Measurements from ENCODE around the gene KIF16B.

The KIF16B gene

DNA sequence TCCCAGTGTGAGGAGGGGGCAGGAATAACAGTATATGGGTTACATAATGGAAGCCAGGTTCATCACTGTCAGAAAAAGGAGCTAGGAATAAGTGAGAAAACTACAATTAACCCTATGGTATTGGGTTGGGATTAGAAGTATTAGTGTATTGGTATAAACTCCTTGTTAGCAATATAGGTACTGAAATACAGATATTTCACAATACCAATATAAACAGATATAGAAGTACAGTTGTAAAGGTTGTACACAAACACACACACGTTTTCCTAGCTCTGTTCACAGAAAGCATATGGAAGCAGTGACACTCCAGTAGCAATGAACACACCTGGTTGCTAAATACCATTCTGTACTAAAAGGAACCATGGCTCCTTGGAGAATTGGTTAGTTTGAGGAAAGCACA is 148.5 kb downstream of the KIF16B start:
- DNase-seq = no peak

DNA sequence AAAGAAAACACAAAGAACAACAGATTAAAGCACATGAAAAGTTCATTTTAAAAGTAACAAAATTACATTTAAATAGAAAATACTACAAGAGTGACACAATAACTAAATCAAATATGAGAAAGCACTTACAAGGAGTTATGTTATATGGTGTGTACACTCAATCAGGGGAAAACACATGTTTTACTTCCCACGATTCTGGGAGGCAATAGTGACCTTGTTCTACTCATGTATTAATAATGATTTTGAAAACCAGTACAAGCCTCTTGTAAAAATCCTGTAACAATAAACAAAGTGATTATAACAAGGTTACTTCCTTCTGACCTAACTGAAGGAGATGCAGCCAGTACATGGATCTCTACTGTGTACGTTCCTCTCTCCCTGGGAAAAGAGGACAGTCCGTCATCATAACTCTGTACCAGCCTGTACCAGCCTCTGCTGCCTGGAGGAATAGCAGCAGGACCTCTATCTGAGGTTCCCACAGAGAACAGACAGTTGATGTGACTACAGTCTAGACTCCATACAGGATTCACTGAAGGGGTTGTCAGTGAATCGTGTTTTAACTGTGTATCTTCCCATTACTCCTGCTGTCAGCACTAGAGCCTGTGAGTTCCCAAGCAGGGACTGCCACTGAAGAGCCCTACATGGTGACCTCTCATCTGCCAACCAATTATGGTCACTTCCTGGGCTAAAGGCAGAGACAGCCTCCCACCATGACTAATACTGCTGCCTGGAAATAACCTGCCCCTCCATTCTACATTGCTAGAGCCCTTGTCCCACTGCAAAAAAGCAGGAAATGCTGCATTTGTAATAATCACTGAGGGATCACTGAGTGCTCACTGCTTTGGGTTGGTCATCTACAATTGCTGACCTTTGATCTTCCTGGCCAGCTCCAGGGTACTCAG is 149.7 kb downstream of the KIF16B start:
- DNase-seq = no peak

- DNase-seq = no peak
Observed at GRCh38 chr20:16419138-16419715, 154.0 kb downstream of the KIF16B start.

- DNase-seq = no peak
Observed at GRCh38 chr20:16418616-16419015, 154.6 kb downstream of the KIF16B start.

DNA sequence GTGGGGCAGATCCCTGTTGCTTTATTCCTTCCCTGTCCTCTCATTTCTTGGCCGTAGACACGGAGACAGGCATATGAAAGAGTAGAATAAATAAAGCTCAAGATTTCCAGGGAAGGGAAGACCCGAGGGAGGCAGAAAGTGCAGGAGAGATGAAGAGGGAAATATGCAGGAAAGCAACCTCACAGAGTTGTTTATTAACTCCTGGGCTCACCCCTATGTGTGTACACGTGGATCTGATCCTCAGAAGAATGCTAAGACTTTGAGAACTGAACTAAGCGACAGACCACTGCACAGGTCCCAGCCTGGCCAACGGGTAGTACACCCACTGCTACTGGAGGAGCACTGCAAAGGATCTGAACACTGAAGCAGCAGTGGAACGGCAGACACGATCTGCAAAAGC is 156.2 kb downstream of the KIF16B start:
- DNase-seq = no peak

- DNase-seq = no peak
Observed at GRCh38 chr20:16415071-16416053, 157.9 kb downstream of the KIF16B start.

- no peak for DNase-seq
Observed at GRCh38 chr20:16412906-16413305, 160.3 kb downstream of the KIF16B start.

GRCh38 chr20:16411361-16411760 is 161.9 kb downstream of the KIF16B start:
- no peak for DNase-seq

DNA sequence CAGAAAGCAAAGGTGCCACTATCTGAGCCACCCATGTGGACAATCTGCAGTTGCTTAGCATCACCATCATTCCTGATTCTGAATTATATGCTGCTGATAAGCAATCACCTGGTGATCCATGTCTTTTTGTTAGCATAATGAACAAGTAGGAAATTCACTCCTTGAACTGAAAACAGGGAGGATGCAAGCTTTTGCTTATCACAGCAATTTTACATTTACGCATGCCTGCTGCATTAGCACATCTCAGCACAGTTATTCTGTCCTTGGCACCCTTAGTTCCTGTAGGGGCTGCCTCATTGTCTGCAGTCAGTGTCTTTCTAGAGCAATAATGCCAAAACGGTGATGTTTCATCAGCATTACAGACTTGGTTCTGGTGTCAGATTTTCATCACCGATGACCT is 162.6 kb downstream of the KIF16B start:
- no peak for DNase-seq

DNA sequence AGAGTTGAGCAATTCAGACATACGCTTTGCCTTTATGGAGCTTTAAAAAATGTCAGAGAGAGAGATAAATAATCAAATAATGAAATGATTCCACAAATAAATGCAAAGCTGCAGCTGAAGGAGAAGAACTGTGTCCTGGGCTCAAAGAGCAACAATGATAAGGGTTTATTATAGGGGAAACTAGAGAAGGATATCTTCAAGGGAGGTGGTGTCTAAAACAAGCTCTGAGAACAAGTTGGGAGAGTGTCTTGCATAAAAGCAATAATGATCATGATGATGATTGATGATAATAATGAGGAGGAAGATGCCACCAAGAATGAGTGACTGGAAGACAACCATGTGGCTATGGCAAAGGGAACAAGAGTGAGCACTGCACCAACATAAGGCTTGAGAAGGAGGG is 164.3 kb downstream of the KIF16B start:
- no peak for DNase-seq

- no peak for DNase-seq
Observed at GRCh38 chr20:16407251-16408067, 165.8 kb downstream of the KIF16B start.

DNA sequence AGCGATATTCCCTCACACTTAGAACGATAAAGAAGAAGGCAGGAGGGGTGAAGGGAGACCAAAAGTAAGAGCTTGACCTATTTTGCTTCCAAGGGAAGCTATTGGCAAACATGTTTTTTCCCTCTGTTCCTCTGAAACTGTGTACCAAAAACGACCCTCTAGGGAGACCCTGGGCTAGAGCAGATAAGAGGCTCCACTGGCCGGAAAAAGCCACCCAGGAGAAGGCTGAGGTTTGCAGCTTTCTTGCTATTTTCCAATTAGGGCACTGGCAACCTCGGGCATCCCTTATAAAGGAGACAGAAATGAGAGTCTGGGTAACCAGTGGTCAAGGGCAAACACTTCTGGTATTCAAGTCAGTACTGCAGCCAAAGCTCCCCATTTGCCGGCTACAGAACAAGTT is 168.0 kb downstream of the KIF16B start:
- no peak for DNase-seq

DNA sequence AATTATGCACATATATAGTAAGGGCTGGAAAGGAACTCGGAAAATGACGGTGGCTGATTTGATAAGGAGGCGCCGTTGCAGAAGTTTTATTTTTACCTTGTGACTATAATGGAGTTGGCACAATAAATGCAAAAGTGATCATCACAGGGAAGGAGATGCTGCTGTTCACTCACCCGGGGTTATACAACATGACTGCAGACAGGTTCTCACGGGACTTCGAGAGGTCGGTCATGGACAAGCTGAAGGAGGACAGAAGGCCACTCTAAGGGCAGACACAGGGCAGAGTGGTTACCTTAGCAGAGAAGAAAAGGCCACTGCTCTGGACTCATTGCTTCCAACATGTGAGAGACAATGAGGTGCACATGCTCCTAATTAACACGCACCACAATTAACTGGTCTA is 168.6 kb downstream of the KIF16B start:
- no peak for DNase-seq

GRCh38 chr20:16404171-16404570 is 169.1 kb downstream of the KIF16B start:
- DNase-seq = no peak

- DNase-seq = no peak
Observed at GRCh38 chr20:16400234-16400633, 173.0 kb downstream of the KIF16B start.

GRCh38 chr20:16399801-16400200 is 173.4 kb downstream of the KIF16B start:
- no peak for DNase-seq

DNA sequence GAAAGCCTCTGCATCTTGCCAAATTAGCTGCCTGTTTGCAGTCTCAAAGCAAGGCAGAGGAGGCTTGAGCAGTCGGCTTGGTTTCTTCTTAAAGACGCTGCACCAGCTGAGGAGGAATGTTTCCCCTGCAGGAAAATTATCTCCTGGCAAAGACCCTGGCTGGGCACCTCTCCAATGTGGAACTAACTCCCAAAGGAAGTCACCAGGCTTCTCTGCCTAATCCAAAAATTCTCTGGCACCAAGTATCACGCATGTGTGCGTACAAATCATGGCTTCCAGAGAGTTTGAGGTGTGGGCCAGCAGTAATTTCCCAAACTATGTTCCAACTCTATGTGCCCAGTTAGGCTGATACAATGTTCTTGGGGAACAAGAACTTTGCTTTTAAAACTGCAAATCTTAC is 176.2 kb downstream of the KIF16B start:
- no peak for DNase-seq

- no peak for DNase-seq
Observed at GRCh38 chr20:16395366-16395765, 177.9 kb downstream of the KIF16B start.

DNA sequence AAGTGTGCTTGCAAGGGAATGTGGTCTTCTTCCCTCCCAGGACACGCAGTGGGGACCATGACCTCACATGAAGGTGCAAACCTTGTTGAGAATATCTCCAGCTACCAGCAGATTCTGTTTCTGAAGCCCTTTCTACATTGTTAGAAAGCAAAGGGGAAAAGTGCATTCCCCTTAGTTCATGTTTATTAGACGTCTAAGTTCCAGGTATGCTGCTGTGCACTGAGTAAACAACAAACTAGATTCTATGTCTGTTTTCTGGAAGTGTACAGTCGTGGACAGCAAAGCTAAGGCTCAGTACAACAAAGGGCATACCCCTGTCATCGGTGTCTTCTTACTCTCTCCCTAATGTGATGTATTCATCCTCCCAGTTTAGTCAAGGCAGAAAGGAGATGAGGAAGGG is 178.5 kb downstream of the KIF16B start:
- no peak for DNase-seq

- no peak for DNase-seq
Observed at GRCh38 chr20:16393836-16394235, 179.4 kb downstream of the KIF16B start.

GRCh38 chr20:16393297-16393696 is 180.0 kb downstream of the KIF16B start:
- no peak for DNase-seq

DNA sequence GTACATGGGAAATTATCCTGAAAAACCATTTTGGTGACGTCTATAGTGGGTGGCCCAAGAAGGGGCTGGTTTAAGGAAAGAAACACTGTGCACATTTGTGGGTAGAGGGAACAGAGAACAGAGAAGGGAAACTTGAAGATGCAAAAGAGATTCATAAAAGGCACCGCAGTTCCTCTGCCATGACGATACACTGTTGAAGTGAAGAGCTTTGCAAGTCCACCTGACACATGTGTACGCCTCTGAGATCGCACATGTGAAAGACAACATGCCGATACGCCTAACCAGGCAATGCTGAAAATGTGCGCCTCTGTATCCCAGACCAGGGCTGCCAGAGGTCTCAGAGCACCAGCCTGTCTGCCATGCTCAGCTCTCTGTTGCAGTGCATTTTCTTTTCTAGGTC is 180.9 kb downstream of the KIF16B start:
- no peak for DNase-seq

GRCh38 chr20:16390991-16391390 is 182.3 kb downstream of the KIF16B start:
- no peak for DNase-seq
